Panc1 (cell line): ENCODE measurements around the gene QRFPR.

Source experiments
- CTCF ChIP-seq: fragments of 450-650 bp; IDR thresholded peaks from 2 replicates; pipeline ENCODE4 v1.5.1; 2017; ENCODE audit warnings: mild to moderate bottlenecking
- POLR2AphosphoS5 ChIP-seq: IDR thresholded peaks from 2 replicates; pipeline ENCODE4 v1.6.1; 2012; ENCODE audit warnings: mild to moderate bottlenecking, low read depth, low read length, moderate library complexity
- REST ChIP-seq, 2 experiments: IDR thresholded peaks; 2 replicates each; pipeline ENCODE4 v1.6.1; 2011 to 2012; ENCODE audit warnings: low read depth in 2 of 2, control low read depth in 1 of 2, low read length in 1 of 2, mild to moderate bottlenecking in 1 of 2, moderate library complexity in 1 of 2; ENCODE audit not compliant: insufficient read depth in 1 of 2
- SIN3A ChIP-seq: IDR thresholded peaks from 2 replicates; pipeline ENCODE4 v1.6.1; 2012; ENCODE audit warnings: low read depth, mild to moderate bottlenecking, low read length, moderate library complexity, borderline replicate concordance; ENCODE audit not compliant: insufficient read depth
- TCF7L2 ChIP-seq: IDR thresholded peaks from 2 replicates; pipeline ENCODE4 v1.6.1; 2011; ENCODE audit warnings: mild to moderate bottlenecking, low read depth, low read length, inconsistent platforms

- TF ChIP-seq CTCF (no peak), SIN3A (no peak), REST (IDR thresholded peaks at IDR 0.05; ENCODE audit: insufficient read depth in 1 of 2, low read depth in 2 of 2, low read length in 1 of 2) (no peak), POLR2AphosphoS5 (no peak), TCF7L2 (no peak)
Measured at GRCh38 chr4:121306931-121307330, 73.9 kb downstream of the QRFPR start.
